GM18505 (cell line): Measurements from ENCODE around the gene SELPLG.
"Not testable (repeated sequence)": the region's sequence is repeated elsewhere in the genome, so short reads cannot be mapped to it uniquely, and the experiment has no call there.

Experiments used
- ATAC-seq: cut with Tn5 transposase; IDR thresholded peaks from one replicate; pipeline ENCODE4 v1.9.1; 2021; ENCODE audit not compliant: unreplicated experiment
- POLR2A ChIP-seq: IDR thresholded peaks from 4 replicates; pipeline ENCODE4 v1.6.1; 2011; ENCODE audit warnings: borderline replicate concordance; ENCODE audit not compliant: insufficient read depth, insufficient read length; ENCODE audit errors: extremely low read depth

The SELPLG gene

DNA sequence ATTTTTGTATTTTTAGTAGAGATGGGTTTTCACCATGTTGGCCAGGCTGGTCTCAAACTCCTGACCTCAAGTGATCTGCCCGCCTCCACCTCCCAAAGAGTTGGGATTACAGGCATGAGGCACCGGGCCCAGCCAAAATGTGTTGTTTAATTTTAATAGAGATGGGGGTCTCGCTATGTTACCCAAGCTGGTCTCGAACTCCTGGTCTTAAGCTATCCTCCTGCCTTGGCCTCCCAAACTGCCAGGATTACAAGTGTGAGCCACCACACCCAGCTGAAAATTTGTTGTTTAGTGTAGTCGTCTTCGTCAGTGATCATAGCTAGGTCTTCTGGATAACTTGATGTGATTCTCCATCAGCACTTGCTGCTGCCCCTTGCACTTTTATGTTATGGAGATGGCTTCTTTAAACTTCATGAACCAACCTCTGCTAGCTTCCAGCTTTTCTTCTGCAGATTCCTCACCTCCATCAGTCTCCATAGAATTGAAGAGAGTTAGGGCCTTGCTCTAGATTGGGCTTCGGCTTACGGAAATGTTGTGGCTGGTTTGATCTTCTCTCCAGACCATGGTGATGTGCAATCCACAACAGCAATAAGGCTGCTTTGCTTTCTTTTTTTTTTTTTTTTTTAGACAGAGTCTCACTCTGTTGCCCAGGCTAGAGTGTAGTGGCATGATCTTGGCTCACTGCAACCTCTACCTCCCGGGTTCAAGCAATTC is 58.3 kb downstream of the SELPLG start:
- no peak for TF ChIP-seq POLR2A
- no peak for ATAC-seq

DNA sequence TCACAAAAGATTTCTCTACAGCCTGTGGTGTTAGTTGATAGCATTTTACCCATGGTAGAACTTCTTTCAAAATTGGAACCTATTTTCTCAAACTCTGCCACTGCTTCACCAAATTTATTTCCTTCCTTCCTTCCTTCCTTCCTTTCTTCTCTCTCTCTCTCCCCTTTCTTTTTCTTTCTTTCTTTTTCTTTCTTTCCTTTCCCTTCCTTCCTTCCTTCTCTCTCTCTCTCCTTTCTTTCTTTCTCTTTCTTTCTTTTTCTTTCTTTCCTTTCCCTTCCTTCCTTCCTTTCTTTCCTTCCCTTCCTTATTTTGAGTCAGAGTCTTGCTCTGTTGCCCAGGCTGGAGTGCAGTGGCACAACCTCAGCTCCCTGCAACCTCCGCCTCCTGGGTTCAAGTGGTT is 59.4 kb downstream of the SELPLG start:
- not testable (repeated sequence) for ATAC-seq

DNA sequence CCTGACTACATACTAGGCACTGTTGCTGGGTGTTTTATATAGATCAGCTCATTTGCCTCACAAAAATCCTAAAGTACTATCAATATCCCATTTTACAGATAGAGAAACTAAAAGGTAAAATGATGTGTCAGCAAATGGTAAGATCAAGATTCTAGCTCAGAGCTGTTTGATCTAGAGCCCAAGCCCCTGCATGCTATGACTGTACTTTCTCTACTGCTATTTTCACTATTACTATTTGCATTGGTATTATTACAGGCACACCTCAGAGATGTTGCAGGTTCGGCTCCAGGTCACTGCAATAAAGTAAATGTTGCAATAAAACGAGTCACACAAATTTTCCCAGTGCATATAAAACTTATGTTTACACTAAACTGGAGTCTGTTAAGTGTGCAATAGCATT is 60.4 kb downstream of the SELPLG start:
- no peak for TF ChIP-seq POLR2A
- ATAC-seq, result no peak

DNA sequence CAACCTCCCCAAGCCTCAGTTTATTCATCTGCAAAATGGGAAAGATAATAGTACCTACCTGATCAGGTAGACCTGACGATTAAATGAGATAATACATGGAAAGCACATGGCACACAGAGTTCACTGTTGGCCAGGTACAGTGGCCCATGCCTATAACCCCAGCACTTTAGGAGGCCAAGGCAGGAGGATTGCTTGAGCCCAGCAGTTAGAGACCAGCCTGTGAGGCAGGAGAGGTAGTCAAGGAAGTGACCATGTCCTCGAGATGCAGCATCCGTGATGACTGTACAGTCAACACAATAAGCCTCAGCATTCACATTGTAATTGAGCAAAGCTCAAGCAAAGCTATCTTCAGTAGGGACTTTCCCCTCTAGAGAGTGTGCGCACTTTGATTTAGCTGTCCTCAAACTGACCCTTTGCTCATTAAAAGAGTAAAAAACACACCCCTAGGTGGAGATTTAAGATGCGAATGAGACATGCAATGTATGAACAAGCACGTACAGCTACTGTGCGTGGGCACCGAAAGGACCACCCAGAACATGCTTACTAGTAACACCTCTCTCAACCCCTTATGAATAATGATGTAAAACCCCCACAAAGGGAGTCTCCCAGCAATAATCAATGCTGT is 61.4 kb downstream of the SELPLG start:
- no peak for ATAC-seq
- TF ChIP-seq POLR2A, result no peak
